GM19324 (cell line): ENCODE data around the gene SRGAP2C.
A peak's percentile ranks its signal among the peaks of the same experiment; 100 is the strongest.
"Not testable (repeated sequence)": the region's sequence is repeated elsewhere in the genome, so short reads cannot be mapped to it uniquely, and the experiment has no call there.

Source experiments
- ATAC-seq: cut with Tn5 transposase; IDR thresholded peaks from one replicate; pipeline ENCODE4 v1.9.1; 2021; ENCODE audit warnings: mild to moderate bottlenecking, moderate library complexity; ENCODE audit not compliant: unreplicated experiment, low FRiP score

SRGAP2C gene

GRCh38 chr1:121226295-121226904 is 41.6 kb downstream of the SRGAP2C start:
- ATAC-seq = not testable (repeated sequence)

DNA sequence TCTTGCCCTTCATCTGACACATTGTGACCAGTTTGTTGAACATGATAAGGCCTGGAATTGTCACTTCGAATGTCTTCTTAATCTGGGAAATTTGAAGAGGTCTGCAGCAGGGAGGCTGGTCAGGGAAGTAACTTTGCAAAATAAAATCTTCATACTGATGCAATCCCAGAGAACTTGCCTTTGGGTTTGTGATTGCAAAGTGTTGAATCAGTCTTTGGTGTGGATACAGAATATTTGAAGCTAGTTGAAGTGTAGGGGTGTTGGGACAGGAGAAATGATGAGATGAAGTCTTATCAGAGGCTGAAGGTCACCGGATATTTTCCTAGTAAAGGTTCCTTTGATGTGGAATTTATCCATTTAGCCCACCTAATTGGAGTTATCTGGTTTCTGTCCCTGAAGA is 42.1 kb downstream of the SRGAP2C start:
- not testable (repeated sequence) for ATAC-seq

GRCh38 chr1:121227544-121228330 is 43.0 kb downstream of the SRGAP2C start:
- not testable (repeated sequence) for ATAC-seq

GRCh38 chr1:121230636-121231035 is 45.9 kb downstream of the SRGAP2C start:
- not testable (repeated sequence) for ATAC-seq

- peak; percentile 48 for ATAC-seq
These were observed 47.8 kb downstream of the SRGAP2C start for GRCh38 chr1:121232445-121233125.

DNA sequence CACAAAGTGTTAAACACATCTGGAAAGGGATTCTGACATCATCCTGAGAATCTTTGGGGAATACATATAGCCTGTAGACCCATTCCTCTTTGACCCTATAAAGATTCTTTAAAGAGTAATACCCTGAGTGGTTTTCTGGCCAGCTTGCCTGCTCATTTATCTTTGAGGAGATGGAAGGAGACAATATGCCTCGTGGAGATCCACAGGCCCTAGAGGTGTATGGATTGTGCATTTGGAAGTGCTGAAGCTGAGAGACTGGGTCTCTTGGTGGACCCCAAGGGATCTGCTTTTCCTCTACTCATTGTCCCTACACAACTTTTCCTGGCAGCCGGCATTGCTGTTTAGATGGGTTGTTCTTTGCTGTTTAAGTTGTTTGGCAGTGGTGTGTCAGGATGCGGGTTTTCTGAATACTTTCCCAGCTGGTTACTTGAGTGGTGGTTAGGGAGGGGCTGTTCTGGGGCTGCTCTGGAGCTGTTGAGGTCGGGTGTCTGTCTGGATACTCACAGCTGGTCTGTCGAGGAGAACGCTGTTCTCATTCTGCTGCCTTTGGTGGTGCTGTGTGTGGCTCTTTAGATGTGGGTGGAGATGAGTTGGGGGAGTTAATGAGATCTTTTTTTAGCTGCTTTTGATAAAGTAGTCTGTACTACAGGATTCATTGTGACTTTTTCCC is 49.5 kb downstream of the SRGAP2C start:
- ATAC-seq = not testable (repeated sequence)

- peak; percentile 85 for ATAC-seq
These were observed 53.6 kb downstream of the SRGAP2C start for GRCh38 chr1:121238384-121238783.

DNA sequence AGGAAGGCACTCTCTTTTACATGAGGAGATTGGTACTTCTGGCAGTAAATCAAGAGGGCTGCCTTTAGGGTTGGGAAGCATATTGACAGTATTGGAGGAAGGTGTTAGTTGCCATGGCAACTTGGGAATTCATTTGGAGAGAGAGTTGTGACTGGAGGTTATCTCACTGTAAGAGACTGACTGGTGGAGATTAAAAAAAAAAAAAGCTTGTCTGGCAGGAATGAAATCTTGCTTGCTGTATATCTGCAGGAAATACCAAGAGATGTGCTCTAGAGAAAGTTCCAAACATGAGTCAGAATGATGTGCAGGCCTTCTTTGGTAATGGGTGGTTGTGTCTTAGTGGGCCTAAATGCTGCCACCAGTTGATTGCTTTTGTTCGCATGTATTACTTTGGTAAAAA is 59.1 kb downstream of the SRGAP2C start:
- not testable (repeated sequence) for ATAC-seq

DNA sequence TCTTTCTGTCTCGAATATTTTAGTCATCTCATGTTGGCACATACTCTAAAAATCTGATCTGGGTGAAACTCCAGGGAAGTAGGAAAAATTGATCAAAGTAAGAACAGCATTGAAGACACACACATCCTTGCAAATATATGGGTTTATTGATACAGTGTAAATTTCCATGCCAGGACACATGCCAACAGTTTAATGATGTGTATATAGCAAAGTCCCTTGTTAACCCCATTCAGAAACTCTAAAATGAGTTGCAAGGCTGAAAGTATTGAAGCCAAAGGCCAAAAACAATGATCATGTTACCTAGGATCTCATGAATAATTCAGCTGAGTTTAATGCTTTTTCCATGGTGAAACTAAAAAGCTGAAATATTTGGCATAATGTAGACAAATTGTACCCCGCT is 61.6 kb downstream of the SRGAP2C start:
- ATAC-seq = not testable (repeated sequence)

GRCh38 chr1:121252656-121253055 is 67.9 kb downstream of the SRGAP2C start:
- ATAC-seq = not testable (repeated sequence)

DNA sequence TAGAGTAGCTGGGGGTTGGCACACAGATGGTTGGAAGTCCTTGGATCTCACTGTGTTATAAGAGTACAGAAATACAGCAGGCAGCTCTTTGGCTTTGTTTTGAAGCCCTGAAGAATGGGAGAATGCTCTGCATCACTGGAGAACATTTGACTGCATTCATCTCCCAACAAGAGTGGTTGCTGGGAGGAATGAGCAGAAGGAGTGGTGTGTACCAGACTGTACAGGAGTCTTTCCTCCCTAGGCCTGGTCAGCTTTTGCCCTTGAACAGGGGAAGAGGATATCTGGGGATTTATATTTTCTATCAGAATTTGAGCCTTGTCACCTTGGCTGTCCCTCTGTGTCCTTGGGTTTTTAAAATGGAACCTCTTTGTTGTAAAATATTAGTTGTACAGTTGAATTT is 69.8 kb downstream of the SRGAP2C start:
- ATAC-seq = not testable (repeated sequence)

GRCh38 chr1:121257632-121258031 is 72.9 kb downstream of the SRGAP2C start:
- ATAC-seq = not testable (repeated sequence)

DNA sequence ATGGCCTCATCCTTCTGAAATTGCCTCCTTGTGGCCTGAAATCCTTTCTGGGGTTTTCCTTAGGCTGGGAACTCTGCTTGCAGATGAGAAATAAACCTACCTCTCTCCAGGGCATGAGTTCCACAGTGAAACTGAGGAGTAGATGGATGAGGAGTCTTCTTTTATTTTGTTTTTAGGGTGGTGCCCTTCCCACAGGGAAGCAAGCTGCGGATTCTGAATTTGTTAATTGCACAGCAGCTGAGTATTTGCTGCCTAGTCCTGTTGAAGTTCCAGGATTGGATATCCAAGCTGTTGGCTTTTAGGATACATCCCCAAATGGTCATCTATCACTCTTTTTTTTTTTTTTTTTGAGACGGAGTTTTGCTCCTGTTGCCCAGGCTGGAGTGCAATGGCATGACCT is 73.4 kb downstream of the SRGAP2C start:
- ATAC-seq = not testable (repeated sequence)

- ATAC-seq = not testable (repeated sequence)
These were observed 75.4 kb downstream of the SRGAP2C start for GRCh38 chr1:121260205-121260604.

DNA sequence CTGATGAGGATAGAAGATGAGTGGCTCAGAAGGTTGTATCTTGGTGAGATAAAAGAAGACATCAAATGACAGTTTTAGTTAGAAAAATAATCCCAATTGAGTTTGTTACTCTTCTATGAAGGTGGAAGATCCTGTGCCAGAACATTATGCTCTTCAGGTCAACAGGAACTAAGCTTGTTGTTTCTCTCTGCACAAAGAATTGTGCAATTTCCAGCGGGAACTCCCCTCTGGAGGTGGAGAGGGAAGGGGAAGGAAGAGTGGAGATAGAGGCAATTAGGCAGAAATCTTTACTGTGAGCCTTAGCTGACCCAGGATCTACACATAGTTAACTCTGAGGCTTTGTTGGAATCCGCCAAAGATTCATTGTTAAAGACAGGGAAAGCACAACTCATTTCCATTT is 77.4 kb downstream of the SRGAP2C start:
- ATAC-seq = not testable (repeated sequence)

GRCh38 chr1:121263789-121264244 is 79.0 kb downstream of the SRGAP2C start:
- peak; percentile 53 for ATAC-seq

- ATAC-seq = not testable (repeated sequence)
These were observed 82.3 kb downstream of the SRGAP2C start for GRCh38 chr1:121267072-121267471.

- not testable (repeated sequence) for ATAC-seq
These were observed 84.5 kb downstream of the SRGAP2C start for GRCh38 chr1:121269309-121269708.

DNA sequence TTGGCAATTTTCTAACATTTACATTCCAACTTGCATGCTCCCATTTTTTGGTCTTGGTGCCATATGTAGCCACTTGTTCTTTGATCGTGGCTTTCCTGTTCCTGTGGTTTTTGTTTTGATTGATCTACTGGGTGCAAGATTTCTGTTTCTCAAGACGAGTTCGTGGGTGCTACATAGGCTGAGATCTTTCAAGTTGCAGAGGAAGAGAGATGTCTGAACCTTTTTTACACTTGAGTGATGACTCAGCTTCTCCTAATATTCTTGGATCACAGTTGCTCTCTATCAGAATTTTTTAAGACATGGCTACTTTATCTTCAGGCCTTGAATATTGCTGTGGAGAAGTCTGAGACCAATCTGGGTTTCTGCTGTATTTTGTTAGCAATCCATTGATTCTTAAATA is 85.2 kb downstream of the SRGAP2C start:
- not testable (repeated sequence) for ATAC-seq

- not testable (repeated sequence) for ATAC-seq
These were observed 86.5 kb downstream of the SRGAP2C start for GRCh38 chr1:121271143-121271715.
